ENCODE data around the gene GABRD.

Gene GABRD

DNA sequence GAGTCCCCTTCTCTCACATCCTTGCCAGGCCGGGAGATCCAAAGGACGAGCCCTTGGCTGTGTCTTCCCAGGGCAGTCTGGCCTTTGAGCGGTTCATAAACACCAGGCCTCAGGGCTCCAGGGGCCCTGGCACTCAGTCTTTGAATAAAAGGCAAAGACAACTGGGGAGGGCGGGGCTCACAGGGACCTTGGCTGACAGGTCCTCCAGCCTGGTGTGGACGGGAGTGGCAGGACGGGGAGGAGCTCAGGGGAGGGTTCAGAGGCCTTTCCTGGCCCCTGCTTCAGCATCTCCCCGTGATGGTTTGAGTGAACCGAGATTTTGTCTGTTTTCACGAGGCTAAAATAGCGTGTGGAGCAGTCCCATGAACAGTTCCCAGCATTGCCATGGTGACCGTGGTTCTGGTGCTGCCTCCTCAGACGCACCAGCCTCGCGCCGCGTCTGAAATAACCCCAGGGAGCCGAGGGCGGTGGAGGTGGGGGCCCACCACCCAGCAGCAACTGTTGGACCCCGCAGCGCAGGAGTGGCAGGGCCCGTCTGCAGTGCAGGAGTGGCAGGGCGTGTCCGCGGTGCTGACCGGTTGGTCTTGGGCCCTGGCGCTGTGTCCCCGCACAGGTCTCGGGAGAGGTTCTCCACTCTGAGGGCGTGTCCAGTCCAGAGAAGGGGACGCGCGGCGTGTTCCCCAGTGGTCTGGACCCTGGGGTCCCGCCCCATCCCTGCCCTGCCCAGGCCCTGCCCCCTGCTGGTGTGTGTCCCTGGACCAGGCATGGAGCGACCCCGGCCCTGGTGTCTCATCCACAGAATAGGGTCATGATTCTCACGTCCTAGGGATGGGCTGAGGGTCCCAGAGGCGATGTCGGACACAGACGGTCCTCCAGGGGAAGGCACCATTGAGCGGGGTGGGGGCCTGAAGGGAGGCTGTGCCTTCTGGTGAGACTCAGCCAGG lies 24.0 kb downstream of the GABRD start:
- no peak for DNase-seq

DNA sequence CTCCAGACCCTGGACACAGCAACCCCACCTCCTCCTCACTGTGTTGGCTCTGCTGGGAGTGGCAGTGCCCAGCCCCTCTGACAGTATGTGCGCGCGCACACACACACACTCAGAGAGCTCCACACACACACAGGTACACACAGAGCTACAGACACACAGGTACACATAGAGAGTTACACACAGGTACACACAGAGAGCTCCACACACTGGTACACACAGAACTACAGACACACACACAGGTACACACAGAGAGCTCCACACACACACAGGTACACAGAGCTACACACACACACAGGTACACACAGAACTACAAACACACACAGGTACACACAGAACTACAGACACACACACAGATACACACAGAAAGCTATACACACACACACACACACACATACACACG lies 24.7 kb downstream of the GABRD start:
- no peak for DNase-seq

DNA sequence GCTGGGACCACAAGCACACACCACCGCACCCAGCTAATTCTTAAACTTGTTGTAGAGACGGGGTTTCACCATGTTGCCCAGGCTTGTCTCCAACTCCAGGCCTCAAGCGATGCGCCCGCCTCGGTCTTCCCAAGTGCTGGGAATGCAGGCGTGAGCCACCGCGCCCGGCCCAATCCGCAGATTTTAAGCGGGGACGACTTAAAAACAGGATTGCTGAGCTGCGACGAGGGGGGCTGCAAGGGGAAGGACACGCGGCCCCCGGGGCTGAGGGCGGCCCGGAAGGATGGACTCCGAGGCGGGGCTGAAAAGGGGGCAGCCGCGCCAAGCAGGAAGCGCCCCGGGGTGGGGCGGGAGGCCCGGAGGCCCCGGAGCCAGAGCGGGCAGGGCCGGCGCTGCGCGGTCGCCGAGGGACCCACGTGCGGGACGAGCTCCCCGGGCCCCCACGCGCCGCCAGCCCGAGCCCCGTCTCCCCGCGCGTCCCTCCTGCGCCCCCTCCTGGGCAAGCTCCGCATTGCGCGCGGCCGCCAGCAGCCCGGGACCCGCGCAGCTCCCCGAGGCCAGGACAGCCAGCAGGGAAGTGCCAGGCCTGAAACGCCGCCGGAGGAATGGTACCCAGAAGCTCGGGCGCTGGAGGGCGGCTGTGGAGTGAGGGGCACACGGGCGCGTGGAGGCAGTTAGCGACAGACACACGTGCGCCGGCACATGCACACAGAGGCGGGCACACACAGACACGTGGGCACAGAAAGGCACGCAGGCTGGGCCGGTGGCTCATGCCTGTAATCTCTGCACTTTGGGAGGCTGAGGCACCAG lies 25.6 kb downstream of the GABRD start:
- peak; percentile 64 for DNase-seq

DNA sequence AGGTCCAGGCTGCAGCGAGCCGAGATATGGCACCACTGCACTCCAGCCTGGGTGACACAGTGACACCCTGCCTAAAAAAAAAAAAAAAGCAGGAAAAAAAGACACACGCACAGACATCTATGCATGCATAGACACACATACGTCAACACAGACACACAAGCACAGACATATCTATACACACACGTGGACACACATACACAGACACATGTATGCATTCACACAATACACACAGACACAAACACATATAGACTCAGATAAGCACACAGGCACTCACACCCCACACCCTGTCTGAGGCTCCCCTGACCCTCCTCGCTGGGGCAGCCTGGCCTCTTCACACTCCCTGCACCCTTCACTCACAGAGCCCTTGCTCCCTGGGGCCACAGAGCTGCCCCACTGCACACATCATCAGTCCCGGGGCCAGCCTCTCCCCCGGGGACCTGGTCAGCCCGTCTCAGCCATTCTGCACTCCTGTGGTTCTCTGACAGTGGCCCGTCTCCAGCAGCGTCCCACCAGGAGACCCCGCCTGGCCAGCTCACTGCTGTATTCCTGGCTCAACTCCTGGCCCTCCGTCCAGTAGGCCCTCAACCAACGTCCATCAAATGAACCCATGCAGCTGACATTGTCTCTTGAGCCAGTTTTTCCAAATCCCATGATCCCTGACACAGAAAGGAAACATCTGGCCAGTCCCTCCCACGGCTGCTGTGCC lies 26.5 kb downstream of the GABRD start:
- DNase-seq, result no peak

DNA sequence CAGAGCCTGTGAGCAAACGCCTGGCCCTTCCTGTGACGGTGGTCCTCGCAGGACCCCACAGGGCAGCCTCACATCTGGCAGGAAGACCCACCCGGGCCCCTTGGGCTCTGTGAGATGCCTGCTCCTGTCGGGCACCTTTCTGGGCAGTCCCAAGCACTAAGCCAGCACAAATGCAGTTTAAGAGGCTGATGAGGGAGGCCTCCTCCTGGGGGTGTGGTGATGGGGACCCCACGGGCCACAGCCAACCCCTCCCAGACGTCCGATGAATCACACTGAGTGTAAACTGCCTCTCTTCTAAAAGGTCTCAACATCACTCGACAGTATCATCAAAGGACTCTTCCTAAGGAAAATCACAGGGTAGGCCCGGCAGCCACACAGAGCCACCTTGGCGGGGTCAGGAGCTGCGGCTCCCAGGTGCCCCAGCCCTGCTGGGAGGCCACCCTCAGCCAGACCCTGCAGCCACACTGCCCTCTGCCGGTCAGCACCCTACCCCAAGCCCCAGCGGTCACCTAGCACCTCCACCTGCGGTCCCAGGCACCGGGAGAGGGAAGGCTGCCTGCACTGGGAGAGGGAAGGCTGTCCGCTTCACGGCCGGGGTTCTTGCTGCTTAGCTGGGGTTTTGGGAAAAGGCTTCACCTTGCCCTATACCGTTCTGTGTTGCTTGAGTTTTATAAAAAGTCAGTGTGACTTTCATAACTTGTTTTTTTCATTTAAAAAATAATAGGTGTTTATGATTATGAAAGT lies 27.2 kb downstream of the GABRD start:
- DNase-seq, result peak; percentile 45

DNA sequence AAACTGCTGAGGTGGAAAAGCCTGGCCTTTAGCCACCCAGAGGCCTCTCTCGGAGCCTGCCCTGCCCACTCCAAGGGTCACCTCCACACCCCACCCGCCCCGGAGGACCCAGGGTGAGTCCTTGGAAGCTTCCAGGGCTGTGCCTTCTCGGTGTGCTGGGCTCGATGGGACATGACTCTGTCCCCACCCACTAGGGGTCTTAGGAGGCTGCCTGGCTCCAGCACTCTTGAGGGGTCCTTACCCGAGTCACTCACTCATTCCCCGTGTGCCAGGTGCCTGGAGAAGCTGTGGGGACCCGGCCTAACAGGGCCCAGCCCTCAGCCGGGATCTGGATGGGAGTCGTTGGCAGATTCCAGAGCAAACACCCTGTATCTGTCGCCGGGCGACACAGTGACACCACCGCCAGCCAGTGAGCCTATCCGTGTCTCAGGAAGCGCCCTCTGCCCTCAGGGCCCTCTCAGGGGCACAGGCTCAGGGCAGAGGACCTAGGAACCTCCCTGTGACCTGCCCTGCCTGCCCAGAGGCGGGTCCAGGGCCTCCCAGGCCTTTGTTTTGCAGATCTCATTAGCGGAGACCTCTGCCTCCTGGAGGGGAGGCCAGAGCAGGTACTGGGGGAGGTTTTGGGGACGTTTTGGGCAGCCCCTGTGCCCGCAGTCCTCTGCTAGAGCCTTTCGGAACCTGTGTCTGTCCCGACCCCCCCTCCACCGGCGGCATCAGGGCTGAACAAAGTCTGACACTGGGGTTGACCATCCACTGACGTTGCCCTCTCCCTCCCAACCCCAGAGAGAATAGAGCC lies 28.0 kb downstream of the GABRD start:
- DNase-seq, result no peak

DNA sequence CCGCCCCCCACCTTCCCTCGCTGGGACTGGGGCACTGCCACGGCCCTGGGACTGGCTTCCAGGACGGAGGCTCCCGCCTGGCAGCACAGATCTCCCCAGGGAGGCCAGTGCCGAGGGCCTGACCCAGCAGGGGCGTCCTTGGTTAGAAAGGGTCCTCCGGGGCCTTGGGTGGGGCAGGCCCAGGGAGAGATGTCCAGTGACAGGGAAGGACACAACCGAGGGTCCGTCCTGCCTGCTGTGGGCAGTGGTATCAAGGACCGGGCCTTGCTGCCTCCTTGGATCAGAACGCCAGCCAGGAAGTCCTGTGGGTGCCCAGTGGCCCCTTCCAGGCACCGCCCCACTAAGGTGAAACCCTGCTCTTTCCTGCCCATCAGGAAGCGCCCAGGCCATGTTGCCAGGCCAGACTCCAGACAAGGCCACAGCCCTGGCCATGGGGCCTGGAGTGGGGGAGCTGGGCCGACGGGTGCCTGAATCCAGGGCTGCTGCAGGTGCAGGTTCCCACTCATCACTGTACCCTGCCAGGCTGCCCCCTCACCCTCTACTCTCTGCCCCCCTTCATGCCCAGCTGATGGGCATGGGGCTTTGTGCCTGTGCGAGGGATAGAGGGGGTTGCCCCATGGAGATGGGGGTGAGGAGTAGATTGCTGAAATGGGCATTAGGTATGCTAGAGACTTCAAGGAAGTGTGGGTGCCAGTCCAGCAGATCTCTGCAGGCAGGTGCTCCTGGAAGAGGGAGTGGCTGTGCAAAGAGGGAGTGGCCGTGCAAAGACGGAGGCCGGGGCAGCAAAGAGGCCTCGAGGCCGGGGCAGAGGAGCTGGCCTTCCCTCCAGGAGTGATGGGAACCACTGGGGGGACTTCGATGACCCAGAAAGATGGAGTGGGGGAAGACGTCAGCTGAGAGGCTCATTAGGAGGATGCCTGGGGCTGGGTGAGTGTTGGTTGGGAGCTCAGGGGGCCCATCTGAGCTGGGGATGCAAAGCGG lies 28.9 kb downstream of the GABRD start:
- no peak for DNase-seq

DNA sequence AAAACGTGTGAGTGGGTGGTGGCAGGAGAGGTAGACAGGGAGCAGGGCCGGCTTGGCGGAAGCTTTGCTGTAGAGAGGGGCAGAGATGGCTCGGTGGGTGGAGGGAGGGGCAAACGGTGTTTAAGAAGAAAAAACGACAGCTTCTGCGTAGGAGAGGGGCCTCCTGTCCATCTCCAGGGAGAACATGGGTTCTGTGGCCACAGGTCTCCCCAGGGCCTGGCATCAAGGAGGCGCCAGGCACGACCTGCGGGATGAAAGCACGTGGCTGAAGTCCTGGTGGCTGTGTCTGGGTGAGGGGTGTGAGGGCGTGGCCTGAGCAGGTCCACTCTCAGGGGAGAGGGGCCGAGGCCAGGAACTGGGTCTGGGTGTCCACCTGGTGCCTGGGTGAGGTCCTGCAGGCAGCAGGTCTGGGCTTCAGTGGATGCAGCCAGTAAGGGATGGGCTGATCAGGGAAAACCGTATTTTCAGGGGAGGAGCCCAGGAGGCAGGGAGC lies 30.1 kb downstream of the GABRD start:
- peak; percentile 49 for DNase-seq

DNA sequence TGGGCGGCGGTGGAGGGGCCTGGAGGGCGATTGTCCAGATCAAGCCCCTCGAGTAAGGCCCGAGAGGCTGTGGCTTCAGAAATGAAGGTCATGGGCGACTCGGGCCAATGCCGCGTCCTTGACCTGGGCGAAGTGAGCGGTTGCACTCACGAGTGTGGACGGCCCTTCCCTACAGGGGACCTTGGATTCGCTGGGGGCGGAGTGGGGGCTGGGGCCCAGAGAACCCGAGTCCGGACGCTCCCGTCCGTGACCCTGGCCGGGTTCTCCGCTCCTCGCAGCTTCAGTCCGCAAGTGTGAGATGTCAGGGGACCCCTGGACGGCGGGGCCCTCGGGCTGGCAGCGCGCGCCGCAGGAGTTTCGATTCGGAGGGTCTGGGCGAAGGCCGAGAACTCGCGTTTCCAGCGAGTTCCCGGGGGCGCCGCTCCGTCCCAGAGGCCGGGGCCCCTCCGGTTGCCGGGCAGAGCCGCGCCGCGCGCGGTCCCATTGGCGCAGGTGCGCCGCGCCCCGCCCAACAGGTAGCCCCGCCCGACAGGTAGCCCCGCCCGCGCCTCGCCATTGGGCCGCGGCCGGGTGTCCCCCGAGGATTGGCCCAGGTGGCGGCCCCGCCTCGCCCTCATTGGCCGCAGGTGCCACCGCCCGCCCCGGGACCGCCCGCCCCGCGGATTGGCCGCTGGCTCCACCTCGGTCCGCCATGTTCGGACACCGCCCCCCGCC lies 30.7 kb downstream of the GABRD start, which contains the start of gene PRKCZ:
PRKCZ (plus strand) TSS at position 694 of the 714 bp plus-strand sequence. CDS start 220 bp downstream, outside the sequence.
- peak; percentile 96 for DNase-seq

DNA sequence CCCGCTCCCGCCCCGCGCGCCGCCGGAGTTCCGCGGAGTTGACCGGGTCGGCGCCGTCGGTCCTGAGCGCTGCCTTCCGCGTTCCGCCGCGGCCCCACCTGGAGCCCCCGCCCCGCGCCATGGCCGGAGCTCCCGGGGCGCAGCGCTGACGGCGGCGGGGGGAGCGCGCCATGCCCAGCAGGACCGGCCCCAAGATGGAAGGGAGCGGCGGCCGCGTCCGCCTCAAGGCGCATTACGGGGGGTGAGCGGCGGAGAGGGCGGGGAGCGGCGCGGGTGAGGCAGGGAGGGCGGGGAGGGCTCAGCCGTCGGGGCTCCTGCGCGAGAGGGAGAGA lies 31.3 kb downstream of the GABRD start:
- no peak for DNase-seq

DNA sequence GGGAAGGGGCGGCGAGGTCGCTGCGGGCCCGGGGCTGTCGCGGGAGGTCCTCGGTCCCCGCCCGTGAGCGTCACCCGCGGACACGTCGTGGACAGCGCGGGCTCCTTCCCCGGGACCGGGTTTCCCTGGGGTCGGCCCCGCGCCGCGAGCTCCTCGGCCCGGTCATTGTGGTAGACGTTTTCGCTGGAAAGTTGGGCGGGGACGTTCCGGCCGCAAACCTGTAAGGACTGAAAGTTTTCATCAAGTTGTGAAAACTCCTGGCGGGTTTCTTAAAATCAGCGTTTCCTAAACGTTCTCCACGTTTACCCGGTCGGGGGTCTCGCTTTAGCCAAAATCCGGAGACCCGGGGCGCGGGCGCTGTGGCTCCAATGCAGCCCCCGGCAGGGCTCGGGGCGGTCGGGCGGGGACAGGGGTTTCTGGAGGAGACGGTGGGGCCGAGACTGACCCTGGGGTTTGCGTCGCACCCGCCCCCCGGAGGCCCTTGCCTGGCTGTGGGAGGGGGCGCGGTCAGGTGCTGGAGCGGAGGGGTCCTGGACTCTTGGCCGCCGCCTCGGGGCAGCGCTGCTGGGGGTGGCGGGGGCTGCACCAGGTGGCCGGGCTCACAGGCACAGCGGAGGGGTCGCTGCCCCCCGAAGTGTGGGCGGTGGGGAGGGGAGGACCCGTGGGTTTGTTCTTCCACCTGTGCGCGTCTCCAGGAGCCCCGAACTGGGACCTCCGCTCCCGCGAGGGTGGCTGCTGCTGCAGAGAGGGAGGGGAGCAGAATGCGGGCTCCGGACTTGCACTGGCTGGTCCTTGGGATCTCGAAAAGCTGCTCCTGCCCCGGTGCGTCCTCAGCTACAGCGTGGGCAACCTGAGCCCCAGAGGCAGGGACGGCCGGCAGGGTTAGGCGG lies 31.9 kb downstream of the GABRD start:
- DNase-seq, result no peak

DNA sequence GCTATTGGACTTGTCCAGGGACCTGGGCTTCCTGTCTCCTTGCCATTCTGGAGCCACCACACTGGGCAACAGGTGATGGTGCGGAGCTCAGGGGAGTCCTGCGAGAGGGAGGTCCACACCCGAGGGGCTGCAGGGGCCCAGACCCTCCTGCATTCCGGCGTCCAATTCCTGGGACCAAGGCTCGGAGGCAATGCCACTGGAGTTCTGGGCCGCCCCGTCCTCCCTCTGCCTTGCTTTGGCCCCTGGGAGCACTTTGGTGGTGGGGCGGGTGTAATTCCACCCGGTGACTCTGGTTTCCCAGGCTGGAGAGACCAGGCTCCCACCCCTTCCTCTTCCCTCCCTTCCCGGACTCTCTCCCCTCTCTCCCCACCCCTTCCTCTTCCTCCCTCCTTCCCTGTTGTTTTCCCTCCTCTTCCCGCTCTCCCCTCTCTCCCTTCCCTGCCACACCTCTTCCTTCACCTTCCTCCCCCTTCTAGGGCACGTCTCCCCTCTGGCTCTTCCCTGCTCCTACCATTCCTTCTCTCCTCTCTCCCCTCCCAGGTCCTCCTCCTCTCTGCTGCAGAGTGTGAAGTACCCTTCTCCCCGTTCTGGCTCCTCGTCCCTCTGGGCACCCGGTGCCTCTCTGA lies 33.0 kb downstream of the GABRD start:
- no peak for DNase-seq

DNA sequence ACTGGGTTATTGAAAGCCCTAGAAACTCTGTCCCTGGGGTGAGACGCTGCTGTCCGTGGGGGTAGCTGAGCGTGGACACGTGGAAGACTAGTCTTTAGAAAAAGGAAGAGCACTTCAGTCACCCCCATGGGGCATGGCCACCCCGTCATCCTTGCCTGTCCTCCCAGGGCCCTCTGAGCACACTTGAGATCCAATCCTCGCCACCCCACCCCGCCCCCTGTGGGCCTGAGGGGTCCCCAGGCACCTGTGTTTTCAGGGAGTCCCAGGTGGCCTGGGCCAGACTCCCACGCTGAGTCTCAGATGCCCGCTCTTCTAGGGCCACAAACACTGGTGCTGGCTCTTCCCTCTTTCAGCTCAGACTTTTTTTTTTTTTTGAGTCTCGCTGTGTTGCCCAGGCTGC lies 33.6 kb downstream of the GABRD start:
- DNase-seq, result no peak

DNA sequence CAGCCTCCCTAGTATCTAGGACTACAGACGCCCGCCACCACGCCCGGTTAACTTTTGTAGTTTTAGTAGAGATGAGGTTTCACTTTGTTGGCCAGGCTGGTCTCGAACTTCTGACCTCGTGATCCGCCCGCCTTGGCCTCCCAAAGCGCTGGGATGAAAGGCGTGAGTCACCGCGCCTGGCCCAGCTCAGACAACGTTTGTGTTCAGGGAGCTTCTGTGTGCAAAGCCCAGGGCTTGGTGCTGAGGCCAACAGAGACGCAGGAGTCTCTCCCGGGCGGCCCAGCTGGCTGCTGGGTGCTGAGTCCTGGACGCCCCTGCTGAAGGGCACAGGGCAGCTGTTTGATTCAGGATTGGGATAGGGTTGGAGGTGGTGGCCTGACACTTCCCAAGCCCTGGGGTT lies 34.1 kb downstream of the GABRD start:
- DNase-seq, result no peak

DNA sequence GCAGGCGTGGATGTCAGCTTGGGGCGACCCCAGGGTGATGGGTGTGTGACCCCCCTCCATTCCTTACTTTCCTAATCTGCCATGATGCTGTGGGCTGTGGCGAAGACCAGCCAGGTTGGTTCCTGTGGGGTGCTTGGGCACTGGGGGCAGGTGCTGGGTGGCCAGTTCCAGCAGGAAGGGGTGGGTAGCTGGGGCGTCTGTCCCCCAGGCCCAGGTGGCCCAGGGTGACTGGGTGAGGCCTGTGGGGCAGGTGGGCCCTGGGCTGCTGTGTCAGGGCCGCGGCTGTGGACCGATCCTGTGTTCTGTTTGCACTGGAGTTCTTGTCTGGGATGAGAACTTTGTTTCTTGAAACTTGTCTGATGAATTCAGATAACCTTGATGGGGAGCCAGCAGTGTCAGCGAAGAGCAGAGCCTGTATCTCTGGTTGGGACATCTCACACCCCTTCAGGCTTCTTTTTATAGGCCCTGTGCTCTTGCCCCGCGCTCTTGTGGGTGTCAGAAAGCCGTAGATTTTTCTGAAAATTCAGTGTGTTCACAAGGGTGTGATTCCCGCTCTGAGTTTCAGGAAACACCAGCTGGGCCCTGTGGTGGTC lies 34.7 kb downstream of the GABRD start:
- DNase-seq, result no peak

DNA sequence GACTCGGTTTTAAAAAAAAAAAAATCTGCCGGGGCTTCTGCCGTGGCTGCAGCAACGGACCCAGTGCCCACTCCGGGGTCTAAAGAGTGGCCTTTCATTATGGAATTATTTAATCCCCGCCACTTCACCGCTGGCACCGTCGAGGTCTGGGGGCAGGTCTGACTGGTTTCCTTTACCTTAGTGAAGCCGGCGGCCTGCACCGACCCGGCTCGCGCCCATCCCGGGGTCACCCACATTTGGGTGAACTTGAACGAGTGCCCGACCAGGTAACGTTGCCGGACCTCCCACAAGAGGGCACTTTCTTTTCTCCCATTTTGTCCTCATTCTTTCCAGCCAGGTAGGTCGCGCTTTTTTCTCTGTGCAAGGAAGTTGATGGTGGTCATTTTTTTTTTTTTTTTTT lies 35.4 kb downstream of the GABRD start:
- DNase-seq, result no peak

DNA sequence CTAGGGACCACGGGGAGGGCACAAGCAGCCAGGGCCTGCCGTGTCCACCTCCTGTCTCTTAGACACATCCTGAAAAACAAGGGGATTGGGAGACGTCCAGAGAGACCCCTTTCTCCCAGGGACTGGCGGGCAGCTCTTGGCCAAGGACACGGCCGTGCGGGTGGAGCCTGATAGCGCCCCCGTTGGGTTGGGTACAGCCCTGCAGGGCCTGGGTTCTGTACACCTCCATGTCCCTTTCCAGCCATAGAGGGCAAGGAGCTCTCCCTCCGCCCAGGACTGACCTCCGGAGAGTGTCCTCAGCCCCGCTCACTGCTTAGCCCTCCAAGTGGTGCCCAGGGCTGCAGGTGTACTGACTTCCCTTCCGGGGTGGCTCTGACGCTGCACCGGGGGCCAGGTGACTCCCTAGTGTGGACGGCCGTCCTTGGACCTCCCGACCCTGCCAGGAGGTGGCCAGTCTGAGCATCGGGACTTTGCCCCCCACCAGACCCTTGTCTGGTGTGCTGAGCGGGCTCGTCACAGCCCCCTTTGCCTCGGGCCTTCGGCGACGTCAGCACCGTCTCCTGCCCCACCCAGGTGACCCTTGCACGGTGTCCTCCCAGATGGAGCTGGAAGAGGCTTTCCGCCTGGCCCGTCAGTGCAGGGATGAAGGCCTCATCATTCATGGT lies 36.9 kb downstream of the GABRD start:
- no peak for DNase-seq

All from NCI-H345 (cell line).